IMR-90 (cell line): ENCODE data around the gene BBIP1.

Source experiments
- CEBPB ChIP-seq: IDR thresholded peaks from 2 replicates; pipeline ENCODE4 v1.6.1; 2012; ENCODE audit warnings: low read depth, low read length, improper control_type of control experiment
- CTCF ChIP-seq: conservative IDR thresholded peaks from 2 replicates; pipeline ENCODE4 v1.5.1; 2012; ENCODE audit warnings: mild to moderate bottlenecking, low read depth, low read length, improper control_type of control experiment
- ELK1 ChIP-seq: fragments of 150-350 bp; IDR thresholded peaks from 2 replicates; pipeline ENCODE4 v1.6.1; 2016; ENCODE audit warnings: low read depth, mild to moderate bottlenecking, low read length, moderate library complexity, borderline replicate concordance
- FOS ChIP-seq: fragments of 150-350 bp; IDR thresholded peaks from 2 replicates; pipeline ENCODE4 v1.6.1; 2016; ENCODE audit warnings: low read depth, low read length
- MAFK ChIP-seq: IDR thresholded peaks from 2 replicates; pipeline ENCODE4 v1.6.1; 2012; ENCODE audit warnings: low read depth, low read length, improper control_type of control experiment
- MXI1 ChIP-seq: IDR thresholded peaks from 2 replicates; pipeline ENCODE4 v1.6.1; 2012; ENCODE audit warnings: low read depth, mild to moderate bottlenecking, low read length, moderate library complexity, borderline replicate concordance
- POLR2A ChIP-seq: IDR thresholded peaks from 2 replicates; pipeline ENCODE4 v1.6.1; 2012; ENCODE audit warnings: mild to moderate bottlenecking, low read depth, low read length
- RAD21 ChIP-seq: IDR thresholded peaks from 2 replicates; pipeline ENCODE4 v1.6.1; 2012; ENCODE audit warnings: low read length, improper control_type of control experiment
- RCOR1 ChIP-seq: IDR thresholded peaks from 2 replicates; pipeline ENCODE4 v1.6.1; 2012; ENCODE audit warnings: mild to moderate bottlenecking, low read length, improper control_type of control experiment; ENCODE audit not compliant: insufficient replicate concordance
- RFX5 ChIP-seq: IDR thresholded peaks from 2 replicates; pipeline ENCODE4 v1.8.0; 2012; ENCODE audit warnings: low read depth, mild to moderate bottlenecking, low read length, moderate library complexity
- SMC3 ChIP-seq: fragments of 150-350 bp; IDR thresholded peaks from 2 replicates; pipeline ENCODE4 v1.6.1; 2016; ENCODE audit warnings: low read depth, mild to moderate bottlenecking, antibody characterized with exemption, low read length, moderate library complexity
- USF2 ChIP-seq: fragments of 150-350 bp; IDR thresholded peaks from 2 replicates; pipeline ENCODE4 v1.6.1; 2017; ENCODE audit warnings: mild to moderate bottlenecking, antibody characterized with exemption, low read length, low read depth

- TF ChIP-seq RFX5 (no peak), SMC3 (no peak), CTCF (no peak), MAFK (no peak), POLR2A (no peak), FOS (no peak), RCOR1 (no peak), MXI1 (no peak), USF2 (no peak), CEBPB (no peak), RAD21 (no peak), ELK1 (no peak)
Measured at GRCh38 chr10:110876000-110876399, 43.0 kb downstream of the BBIP1 start.
